ENCODE data around the gene ZNF329.

- TF ChIP-seq, protein P1, sequence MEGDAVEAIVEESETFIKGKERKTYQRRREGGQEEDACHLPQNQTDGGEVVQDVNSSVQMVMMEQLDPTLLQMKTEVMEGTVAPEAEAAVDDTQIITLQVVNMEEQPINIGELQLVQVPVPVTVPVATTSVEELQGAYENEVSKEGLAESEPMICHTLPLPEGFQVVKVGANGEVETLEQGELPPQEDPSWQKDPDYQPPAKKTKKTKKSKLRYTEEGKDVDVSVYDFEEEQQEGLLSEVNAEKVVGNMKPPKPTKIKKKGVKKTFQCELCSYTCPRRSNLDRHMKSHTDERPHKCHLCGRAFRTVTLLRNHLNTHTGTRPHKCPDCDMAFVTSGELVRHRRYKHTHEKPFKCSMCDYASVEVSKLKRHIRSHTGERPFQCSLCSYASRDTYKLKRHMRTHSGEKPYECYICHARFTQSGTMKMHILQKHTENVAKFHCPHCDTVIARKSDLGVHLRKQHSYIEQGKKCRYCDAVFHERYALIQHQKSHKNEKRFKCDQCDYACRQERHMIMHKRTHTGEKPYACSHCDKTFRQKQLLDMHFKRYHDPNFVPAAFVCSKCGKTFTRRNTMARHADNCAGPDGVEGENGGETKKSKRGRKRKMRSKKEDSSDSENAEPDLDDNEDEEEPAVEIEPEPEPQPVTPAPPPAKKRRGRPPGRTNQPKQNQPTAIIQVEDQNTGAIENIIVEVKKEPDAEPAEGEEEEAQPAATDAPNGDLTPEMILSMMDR (CRISPR knock-in tag; IDR thresholded peaks at IDR 0.05), result no peak
- TF ChIP-seq, protein P2, sequence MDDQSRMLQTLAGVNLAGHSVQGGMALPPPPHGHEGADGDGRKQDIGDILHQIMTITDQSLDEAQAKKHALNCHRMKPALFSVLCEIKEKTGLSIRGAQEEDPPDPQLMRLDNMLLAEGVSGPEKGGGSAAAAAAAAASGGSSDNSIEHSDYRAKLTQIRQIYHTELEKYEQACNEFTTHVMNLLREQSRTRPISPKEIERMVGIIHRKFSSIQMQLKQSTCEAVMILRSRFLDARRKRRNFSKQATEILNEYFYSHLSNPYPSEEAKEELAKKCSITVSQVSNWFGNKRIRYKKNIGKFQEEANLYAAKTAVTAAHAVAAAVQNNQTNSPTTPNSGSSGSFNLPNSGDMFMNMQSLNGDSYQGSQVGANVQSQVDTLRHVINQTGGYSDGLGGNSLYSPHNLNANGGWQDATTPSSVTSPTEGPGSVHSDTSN (CRISPR knock-in tag; IDR thresholded peaks at IDR 0.05; ENCODE audit: borderline replicate concordance), result no peak
- TF ChIP-seq NR2F1 (CRISPR knock-in tag; IDR thresholded peaks at IDR 0.05) (no peak), MAX (IDR thresholded peaks at IDR 0.05) (no peak), NR3C1 (CRISPR knock-in tag; IDR thresholded peaks at IDR 0.05) (no peak), POLR2A (IDR thresholded peaks at IDR 0.05; ENCODE audit: insufficient read depth in 1 of 2, low read depth in 2 of 2, low read length in 2 of 2) (no peak), MYNN (CRISPR knock-in tag; IDR thresholded peaks at IDR 0.05; ENCODE audit: low read depth) (no peak), NFIB (CRISPR knock-in tag; IDR thresholded peaks at IDR 0.05; ENCODE audit: borderline replicate concordance) (no peak), NR2F2 (IDR thresholded peaks at IDR 0.05; ENCODE audit: borderline replicate concordance, low read depth) (no peak), MEIS1 (CRISPR knock-in tag; IDR thresholded peaks at IDR 0.05; ENCODE audit: borderline replicate concordance) (no peak), ZNF841 (CRISPR knock-in tag; IDR thresholded peaks at IDR 0.05; ENCODE audit: borderline replicate concordance) (no peak), HNF4A (CRISPR knock-in tag; IDR thresholded peaks at IDR 0.05) (no peak)
- TF ChIP-seq, protein P3, sequence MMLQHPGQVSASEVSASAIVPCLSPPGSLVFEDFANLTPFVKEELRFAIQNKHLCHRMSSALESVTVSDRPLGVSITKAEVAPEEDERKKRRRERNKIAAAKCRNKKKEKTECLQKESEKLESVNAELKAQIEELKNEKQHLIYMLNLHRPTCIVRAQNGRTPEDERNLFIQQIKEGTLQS (CRISPR knock-in tag; IDR thresholded peaks at IDR 0.05), result no peak
Measured at GRCh38 chr19:58170860-58171259, 20.3 kb upstream of the ZNF329 start.
